Measurements from ENCODE around the gene KCTD8. TPM values are rescaled to one million over a fixed set of nuclear protein-coding genes. Genes with fewer than 3 reads are reported as not detected.

Gene KCTD8
- total and polyA plus RNA-seq, 3 donors from 2014 or later, result 1.5 to 13.6 (median 4.0) TPM

- Histone ChIP-seq H3K27ac (no peak overlapping the region), H3K27me3 (no peaks in the 10 kb centered on the region), H3K4me3 (no peak overlapping the region), H3K4me1 (no peaks in the 10 kb centered on the region), H3K9me3 (no peaks in the 10 kb centered on the region), H3K36me3 (ENCODE audit: low read depth, missing control alignments) (no peaks in the 10 kb centered on the region)
- intact Hi-C loops (cut with DNase I; ENCODE audit: low total_unique reads), result no loop called here
- TF ChIP-seq CTCF (IDR thresholded peaks at IDR 0.05), result no peak
- no peak for TF ChIP-seq POLR2A (IDR thresholded peaks at IDR 0.05)
- DNase-seq, result no peak
- WGBS, 2 donors, result 90 to 91% methylated on average over 1 of the region's 1 CpG
Measured at GRCh38 chr4:44132526-44132925, 316.1 kb downstream of the KCTD8 start.

Other genes starting within 250 kb of the KCTD8 start
- not detected for gene YIPF7, start 202.8 kb upstream of the KCTD8 start, total RNA-seq
- gene YIPF7, start 202.8 kb upstream of the KCTD8 start, polyA plus RNA-seq (ENCODE audit: insufficient read depth, low read depth, low replicate concordance), result not detected
- 10 to 100 TPM; 22.4 to 35.7 TPM for gene GUF1, start 229.6 kb upstream of the KCTD8 start, total RNA-seq
- 19.6 TPM for gene GUF1, start 229.6 kb upstream of the KCTD8 start, polyA plus RNA-seq (ENCODE audit: insufficient read depth, low read depth, low replicate concordance)